Head of caudate nucleus (tissue), 42 donors: ENCODE data around the gene DIAPH1.

Experiments
- DNase-seq, 42 donors: peaks; one replicate each; pipeline versions ENCODE4 v3.0.0 to v3.0.0-alpha.2; 2020 to 2021; ENCODE audit warnings: mixed read lengths in 7 of 42
- intact Hi-C: fragments of 100-400 bp; cut with DNase I; formaldehyde crosslinking; loops from one replicate; pipeline ENCODE4 v1.15.0; 2022

Gene DIAPH1

DNA sequence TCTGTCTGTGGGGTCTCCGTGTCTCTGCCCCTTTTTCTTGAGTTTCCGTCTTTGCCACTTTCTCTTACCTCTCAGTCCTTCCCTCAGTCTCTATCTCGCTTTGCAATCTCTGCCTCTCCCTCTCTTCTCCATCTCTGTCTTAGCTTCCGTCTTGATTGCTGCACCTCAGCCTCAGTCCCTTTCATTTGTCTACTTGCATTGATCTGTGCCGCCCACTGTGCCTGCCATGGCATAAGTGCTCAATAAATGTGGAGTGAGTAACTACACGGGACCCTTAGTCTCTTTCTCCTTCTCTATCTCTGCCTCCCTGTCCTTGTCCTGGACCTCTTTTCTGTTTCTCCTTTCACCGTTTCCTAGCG lies 123.4 kb downstream of the DIAPH1 start:
- intact Hi-C loops, result no loop called here
- DNase-seq, result no peak

DNA sequence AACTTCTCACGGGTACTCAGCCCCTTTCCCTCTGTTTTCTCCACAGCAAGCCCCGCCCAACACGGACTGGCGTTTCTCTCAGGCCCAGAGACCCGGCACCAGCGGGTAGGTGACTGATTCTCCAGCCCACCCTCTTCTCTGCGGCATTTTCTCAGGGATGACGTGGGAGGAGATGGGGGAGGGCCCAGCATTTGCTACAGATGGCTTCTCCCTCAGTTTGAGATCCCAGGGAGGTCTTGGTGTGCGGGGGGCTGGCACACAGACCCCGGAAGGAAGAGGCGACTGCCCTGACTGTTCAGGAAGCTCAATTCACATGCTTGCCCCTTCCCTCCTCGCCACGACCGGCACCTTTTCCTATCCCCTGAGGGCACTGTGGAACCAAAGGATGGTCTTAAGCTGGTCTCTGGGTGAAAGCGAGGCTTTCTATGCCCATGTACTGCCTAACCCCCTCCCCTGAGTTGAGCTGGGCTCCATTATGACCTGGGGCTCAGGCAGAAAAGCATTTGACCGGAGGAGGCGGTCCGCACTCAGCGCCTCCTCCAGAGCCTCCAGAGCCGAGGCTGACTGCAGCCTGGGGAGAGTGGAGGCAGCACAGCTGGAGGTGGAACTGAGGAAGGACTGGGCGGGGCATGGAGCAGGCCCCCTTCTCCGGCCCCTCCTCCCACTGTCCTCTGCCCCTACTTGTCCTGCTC lies 123.9 kb downstream of the DIAPH1 start:
- intact Hi-C loops, result no loop called here
- peak in 35 of 42 donors; percentile 47 to 87 (median 66) for DNase-seq

GRCh38 chr5:141493500-141494422 lies 125.0 kb downstream of the DIAPH1 start:
- peak in 32 of 42 donors; percentile 19 to 90 (median 63) for DNase-seq
- intact Hi-C loops, result no loop called here

- DNase-seq, result peak in 26 of 42 donors; percentile 37 to 70 (median 58)
- intact Hi-C loops, result no loop called here
These were observed 126.5 kb downstream of the DIAPH1 start for GRCh38 chr5:141492168-141492885.

GRCh38 chr5:141491323-141492167 lies 127.3 kb downstream of the DIAPH1 start:
- intact Hi-C loops, result no loop called here
- DNase-seq, result peak in 1 of 42 donors; percentile 10

DNA sequence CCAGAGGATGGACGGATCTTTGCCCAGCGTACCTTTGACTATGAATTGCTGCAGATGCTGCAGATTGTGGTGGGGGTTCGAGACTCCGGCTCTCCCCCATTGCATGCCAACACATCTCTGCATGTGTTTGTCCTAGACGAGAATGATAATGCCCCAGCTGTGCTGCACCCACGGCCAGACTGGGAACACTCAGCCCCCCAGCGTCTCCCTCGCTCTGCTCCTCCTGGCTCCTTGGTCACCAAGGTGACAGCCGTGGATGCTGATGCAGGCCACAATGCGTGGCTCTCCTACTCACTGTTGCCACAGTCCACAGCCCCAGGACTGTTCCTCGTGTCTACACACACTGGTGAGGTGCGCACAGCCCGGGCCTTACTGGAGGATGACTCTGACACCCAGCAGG lies 128.0 kb downstream of the DIAPH1 start:
- intact Hi-C loops, result no loop called here
- peak in 1 of 42 donors; percentile 10 for DNase-seq

DNA sequence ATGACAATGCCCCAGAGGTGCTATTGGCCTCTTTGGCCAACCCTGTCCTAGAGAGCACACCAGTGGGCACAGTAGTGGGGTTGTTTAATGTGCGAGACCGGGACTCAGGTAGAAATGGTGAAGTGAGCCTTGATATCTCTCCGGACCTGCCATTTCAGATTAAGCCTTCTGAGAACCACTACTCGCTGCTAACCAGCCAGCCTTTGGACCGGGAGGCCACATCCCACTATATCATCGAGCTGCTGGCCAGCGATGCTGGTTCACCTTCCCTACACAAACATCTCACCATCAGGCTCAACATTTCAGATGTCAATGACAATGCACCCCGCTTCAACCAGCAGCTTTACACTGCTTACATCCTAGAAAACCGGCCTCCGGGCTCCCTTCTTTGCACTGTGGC lies 128.5 kb downstream of the DIAPH1 start:
- no peak for DNase-seq
- intact Hi-C loops, result no loop called here

- intact Hi-C loops, result no loop called here
- DNase-seq, result peak in 17 of 42 donors; percentile 32 to 75 (median 56)
These were observed 129.0 kb downstream of the DIAPH1 start for GRCh38 chr5:141489841-141490240.

- intact Hi-C loops, result no loop called here
- DNase-seq, result peak in 39 of 42 donors; percentile 37 to 92 (median 72)
These were observed 129.9 kb downstream of the DIAPH1 start, which contains the start of gene PCDHGC5 for GRCh38 chr5:141488591-141489561. PCDHGC5 (plus strand) TSS chr5:141489081; CDS start chr5:141489241, 160 bp downstream.

DNA sequence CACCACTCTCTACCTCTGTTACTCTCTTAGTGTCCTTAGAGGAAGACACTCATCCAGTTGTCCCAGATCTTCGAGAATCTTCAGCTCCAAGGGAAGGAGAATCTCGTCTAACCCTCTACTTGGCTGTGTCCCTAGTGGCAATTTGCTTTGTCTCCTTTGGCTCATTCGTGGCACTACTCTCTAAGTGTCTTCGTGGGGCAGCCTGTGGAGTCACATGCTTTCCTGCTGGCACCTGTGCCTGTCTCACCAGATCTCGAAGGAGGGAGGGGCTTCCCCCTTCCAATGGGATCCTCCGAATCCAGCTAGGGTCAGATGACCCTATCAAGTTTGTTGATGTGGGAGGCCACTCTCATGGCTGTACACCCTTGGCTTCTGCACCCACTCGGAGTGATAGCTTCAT lies 131.7 kb downstream of the DIAPH1 start:
- DNase-seq, result no peak
- intact Hi-C loops, result no loop called here

- DNase-seq, result no peak
- intact Hi-C loops, result no loop called here
These were observed 132.7 kb downstream of the DIAPH1 start for GRCh38 chr5:141486091-141486490.

DNA sequence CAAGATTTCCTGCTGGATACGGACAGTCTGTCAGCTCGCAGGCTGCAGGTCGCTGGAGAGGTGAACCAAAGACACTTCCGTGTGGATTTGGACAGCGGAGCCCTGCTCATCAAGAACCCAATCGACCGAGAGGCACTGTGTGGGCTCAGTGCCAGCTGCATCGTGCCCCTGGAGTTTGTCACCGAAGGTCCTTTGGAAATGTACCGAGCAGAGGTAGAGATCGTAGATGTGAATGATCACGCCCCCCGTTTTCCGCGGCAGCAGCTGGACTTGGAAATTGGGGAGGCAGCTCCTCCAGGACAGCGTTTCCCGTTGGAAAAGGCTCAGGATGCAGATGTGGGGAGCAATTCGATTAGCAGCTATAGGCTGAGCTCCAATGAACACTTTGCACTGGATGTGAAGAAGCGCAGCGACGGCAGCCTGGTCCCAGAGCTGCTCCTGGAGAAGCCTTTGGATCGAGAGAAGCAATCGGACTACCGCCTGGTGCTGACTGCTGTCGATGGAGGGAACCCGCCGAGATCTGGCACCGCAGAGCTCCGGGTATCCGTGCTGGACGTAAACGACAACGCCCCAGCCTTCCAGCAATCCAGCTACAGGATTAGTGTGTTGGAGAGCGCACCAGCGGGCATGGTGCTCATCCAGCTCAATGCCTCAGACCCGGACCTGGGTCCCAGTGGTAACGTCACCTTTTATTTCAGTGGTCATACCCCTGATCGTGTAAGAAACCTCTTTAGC lies 133.3 kb downstream of the DIAPH1 start:
- peak in 2 of 42 donors; percentile 34 to 40 for DNase-seq

GRCh38 chr5:141484641-141485311 lies 134.0 kb downstream of the DIAPH1 start, which contains the start of gene PCDHGC4:
PCDHGC4 (plus strand) TSS chr5:141485030; CDS start chr5:141485174, 144 bp downstream.
- peak in 36 of 42 donors; percentile 42 to 86 (median 68) for DNase-seq
- intact Hi-C loops, result no loop called here

More for the DNA sequence above, 133.3 kb downstream of the DIAPH1 start:
- intact Hi-C loops, result no loop called here

GRCh38 chr5:141484310-141484640 lies 134.5 kb downstream of the DIAPH1 start:
- intact Hi-C loops, result no loop called here
- DNase-seq, result no peak

- intact Hi-C loops, result no loop called here
- DNase-seq, result no peak
These were observed 134.9 kb downstream of the DIAPH1 start for GRCh38 chr5:141483902-141484301.

DNA sequence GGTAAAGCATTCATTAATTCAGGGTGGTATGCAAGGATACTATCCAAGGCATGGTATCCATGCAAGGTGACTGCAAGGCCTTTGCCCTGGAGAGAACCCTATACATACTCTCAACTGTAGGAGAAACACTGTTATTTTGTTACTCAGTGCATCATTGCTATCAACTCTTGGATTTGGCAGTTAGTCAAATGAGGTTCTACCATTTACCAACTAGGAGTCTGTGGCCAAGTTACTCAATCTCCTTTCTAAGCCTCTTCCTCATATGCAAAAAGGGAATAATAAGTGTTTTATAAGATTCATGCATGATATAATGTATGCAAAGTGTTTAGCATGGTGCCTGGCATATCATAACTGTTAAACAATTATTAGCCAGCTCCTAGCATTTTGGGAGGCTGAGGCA lies 139.0 kb downstream of the DIAPH1 start:
- intact Hi-C loops, result loop anchor here (5.0 kb wide), 1 partner anchor 33 kb away; no protein-coding TSS in a partner anchor
- no peak for DNase-seq
